Bronchial epithelial cell (primary cell): ENCODE results near the gene DDO. TPM values are rescaled to one million over a fixed set of nuclear protein-coding genes. Genes with fewer than 3 reads are reported as not detected.

Experiments used
- DNase-seq: peaks from one replicate; pipeline ENCODE4 v3.0.0-alpha.2; 2010; ENCODE audit warnings: low read depth
- FAIRE-seq: peaks from 2 replicates; lab custom pipeline; 2011; peaks lifted over from hg19 to GRCh38; lab: Jason Lieb, UNC
- H3K27me3 ChIP-seq: 2 replicates; pipeline ENCODE4 v1.5.1; 2011; ENCODE audit warnings: low read length; ENCODE audit not compliant: control insufficient read depth, insufficient read depth
- H3K36me3 ChIP-seq: 2 replicates; pipeline ENCODE4 v1.5.1; 2011; ENCODE audit warnings: low read length; ENCODE audit not compliant: control insufficient read depth, insufficient read depth
- H3K4me3 ChIP-seq: 2 replicates; pipeline ENCODE4 v1.5.1; 2011; ENCODE audit warnings: mild to moderate bottlenecking, low read depth, low read length, control low read depth
- total RNA-seq: library from RNA; depleted of rRNA; stranded (reverse); fragments of >200 nt; gene quantifications from 2 replicates; pipeline ENCODE4 v1.2.1, GENCODE V29; 2014
- TF ChIP-seq, protein P1 (sequence below): IDR thresholded peaks from 2 replicates; pipeline ENCODE4 v1.5.1; 2011; ENCODE audit warnings: mild to moderate bottlenecking, moderate library complexity, low read length, control low read depth, inconsistent platforms; ENCODE audit not compliant: insufficient read depth, severe bottlenecking

Gene DDO
- total RNA-seq, 1 donor from 2014 or later = not detected

GRCh38 chr6:110389689-110390382 is 25.5 kb downstream of the DDO start:
- TF ChIP-seq, protein P1, sequence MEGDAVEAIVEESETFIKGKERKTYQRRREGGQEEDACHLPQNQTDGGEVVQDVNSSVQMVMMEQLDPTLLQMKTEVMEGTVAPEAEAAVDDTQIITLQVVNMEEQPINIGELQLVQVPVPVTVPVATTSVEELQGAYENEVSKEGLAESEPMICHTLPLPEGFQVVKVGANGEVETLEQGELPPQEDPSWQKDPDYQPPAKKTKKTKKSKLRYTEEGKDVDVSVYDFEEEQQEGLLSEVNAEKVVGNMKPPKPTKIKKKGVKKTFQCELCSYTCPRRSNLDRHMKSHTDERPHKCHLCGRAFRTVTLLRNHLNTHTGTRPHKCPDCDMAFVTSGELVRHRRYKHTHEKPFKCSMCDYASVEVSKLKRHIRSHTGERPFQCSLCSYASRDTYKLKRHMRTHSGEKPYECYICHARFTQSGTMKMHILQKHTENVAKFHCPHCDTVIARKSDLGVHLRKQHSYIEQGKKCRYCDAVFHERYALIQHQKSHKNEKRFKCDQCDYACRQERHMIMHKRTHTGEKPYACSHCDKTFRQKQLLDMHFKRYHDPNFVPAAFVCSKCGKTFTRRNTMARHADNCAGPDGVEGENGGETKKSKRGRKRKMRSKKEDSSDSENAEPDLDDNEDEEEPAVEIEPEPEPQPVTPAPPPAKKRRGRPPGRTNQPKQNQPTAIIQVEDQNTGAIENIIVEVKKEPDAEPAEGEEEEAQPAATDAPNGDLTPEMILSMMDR = no peak
- FAIRE-seq (no peak), DNase-seq (no peak)
- Histone ChIP-seq H3K36me3 (no peaks in the 10 kb centered on the region), H3K27me3 (no peaks in the 10 kb centered on the region), H3K4me3 (no peak overlapping the region)

- FAIRE-seq (no peak), DNase-seq (no peak)
- TF ChIP-seq, protein P1 = no peak
- Histone ChIP-seq H3K4me3 (no peak overlapping the region), H3K27me3 (no peaks in the 10 kb centered on the region), H3K36me3 (no peaks in the 10 kb centered on the region)
Measured at GRCh38 chr6:110387986-110388385, 27.4 kb downstream of the DDO start.

- H3K36me3 ChIP-seq = no peaks in the 10 kb centered on the region
- no peak for DNase-seq
- FAIRE-seq = no peak
- no peaks in the 10 kb centered on the region for H3K27me3 ChIP-seq
- TF ChIP-seq, protein P1 = no peak
- H3K4me3 ChIP-seq = no peak overlapping the region
Measured at GRCh38 chr6:110385458-110385863, 29.9 kb downstream of the DDO start.

DNA sequence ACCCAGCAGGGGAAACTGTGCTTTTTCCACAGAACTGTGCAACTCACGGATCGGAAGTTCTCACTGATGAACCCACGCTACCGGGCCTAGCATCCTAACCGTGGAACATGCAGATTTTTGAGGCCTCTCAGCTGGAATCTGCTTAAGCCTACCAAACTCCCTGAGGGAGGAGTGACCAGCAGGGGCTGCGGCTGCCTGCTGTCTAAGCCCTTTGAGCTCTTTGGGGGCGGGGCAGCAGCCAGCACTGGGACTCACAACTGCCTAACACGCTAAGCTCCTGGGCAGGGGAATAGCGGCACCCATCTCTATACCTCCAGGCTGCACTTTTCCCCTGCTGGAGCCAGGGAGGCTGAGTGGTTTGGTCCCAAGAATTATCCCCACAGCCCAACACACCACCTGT is 36.8 kb downstream of the DDO start:
- no peak for FAIRE-seq
- TF ChIP-seq, protein P1 = no peak
- DNase-seq = no peak
- no peak overlapping the region for H3K4me3 ChIP-seq
- no peaks in the 10 kb centered on the region for H3K36me3 ChIP-seq
- no peaks in the 10 kb centered on the region for H3K27me3 ChIP-seq

DNA sequence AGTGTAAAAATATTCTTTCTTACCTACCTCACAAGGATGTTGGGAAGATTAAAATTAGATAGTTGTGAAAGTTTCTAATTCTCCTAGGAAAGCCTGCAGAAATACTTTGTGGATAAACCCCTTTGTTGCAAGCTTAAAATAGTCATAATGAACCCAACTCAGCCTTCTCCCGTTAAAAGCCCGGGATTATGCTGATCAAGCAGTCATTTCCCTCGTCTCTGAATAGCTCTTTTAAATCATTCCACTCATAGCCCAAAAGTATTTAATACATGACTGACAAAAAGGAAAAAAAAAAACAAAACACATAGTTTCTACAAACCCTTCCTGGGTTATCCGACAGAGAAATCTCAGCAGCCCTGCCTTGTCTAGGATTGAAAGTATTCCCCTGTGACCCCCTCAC is 46.3 kb downstream of the DDO start:
- H3K27me3 ChIP-seq = peaks cover 8% of the 10 kb centered on the region
- TF ChIP-seq, protein P1 = no peak

DNA sequence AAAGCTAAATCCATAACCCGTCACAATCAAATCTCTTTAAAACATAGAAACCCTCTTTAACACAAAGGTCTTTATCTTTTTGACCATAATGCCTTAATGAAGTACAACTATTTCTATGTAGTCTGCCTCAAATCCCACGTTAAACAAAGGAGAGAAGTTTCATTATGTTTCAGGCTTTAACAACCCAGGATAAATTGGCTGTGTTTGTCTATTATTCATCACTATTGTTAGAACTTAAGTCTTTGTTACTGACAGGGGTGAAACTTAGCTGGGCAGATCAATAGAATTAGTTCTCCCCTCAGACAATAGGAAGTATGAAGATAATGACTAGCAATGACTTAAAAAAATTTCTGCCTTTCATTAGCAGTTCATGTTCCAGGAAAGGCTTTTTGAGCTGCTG is 47.1 kb downstream of the DDO start:
- FAIRE-seq (no peak), DNase-seq (no peak)
- Histone ChIP-seq H3K36me3 (no peaks in the 10 kb centered on the region), H3K4me3 (no peak overlapping the region), H3K27me3 (peaks cover 8% of the 10 kb centered on the region)
- TF ChIP-seq, protein P1 = no peak

More for the DNA sequence above, 46.3 kb downstream of the DDO start:
- DNase-seq (no peak), FAIRE-seq (no peak)
- Histone ChIP-seq H3K4me3 (no peak overlapping the region), H3K36me3 (no peaks in the 10 kb centered on the region)
